HG02870 (cell line): Measurements from ENCODE around the gene FBXO46.
"Not testable (repeated sequence)": the region's sequence is repeated elsewhere in the genome, so short reads cannot be mapped to it uniquely, and the experiment has no call there.

Experiments used
- ATAC-seq: cut with Tn5 transposase; IDR thresholded peaks from one replicate; pipeline ENCODE4 v1.9.1; 2021; ENCODE audit warnings: mild to moderate bottlenecking, moderate library complexity; ENCODE audit not compliant: unreplicated experiment

FBXO46 gene

DNA sequence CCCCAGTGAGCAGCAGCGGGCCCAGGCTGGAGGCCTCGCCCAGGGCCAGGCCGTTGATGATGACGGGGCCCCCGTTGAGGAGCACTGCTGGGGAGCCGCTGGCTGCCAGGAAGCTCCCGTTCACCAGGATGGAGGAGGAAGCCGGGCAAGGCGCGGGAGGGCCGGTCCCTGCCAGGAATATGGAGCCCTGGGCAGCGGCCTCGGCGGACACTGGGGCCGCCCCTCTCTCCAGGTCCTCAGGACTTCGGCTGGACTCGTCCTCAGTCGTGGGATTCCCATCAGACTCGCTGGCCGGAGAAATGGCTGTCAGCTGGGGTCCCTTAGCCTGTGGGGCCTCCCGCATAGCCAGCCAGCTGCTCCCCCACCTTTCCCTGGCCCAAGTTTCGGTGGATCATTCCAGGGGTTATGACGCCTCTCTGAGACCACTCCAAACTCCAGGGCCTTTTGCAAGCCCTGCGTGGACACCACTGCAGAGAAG lies 36.2 kb upstream of the FBXO46 start:
- ATAC-seq: no peak

DNA sequence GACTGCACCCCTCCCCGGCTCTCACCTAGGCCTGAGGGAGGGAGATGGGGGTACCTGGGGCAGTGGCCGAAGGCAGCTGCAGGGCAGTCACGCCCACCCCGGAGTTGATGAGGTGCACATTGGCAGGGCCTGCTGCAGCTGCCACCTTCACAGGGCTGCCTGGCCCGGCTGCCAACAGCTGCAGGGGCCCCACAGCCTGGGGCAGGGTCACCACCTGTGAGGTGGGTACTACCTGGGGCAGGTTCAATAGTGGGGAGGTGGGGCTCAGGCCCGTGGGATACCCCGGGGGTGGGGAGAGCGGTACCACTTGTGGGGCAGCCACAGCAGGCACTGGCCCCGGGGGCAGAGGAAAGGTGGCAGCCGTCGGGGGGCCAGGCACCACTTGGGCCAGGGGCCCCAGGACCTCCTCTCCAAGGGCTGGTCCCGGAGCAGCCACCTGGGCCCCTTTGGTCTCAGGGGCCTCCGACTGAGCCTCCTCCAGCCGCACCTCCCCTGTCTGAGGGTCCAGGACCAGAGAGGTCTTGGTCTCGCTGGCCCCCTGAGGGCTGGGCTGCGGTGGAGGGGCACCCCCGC lies 35.7 kb upstream of the FBXO46 start:
- no peak for ATAC-seq

- ATAC-seq: no peak
These were observed 35.1 kb upstream of the FBXO46 start for GRCh38 chr19:45765702-45766295.

DNA sequence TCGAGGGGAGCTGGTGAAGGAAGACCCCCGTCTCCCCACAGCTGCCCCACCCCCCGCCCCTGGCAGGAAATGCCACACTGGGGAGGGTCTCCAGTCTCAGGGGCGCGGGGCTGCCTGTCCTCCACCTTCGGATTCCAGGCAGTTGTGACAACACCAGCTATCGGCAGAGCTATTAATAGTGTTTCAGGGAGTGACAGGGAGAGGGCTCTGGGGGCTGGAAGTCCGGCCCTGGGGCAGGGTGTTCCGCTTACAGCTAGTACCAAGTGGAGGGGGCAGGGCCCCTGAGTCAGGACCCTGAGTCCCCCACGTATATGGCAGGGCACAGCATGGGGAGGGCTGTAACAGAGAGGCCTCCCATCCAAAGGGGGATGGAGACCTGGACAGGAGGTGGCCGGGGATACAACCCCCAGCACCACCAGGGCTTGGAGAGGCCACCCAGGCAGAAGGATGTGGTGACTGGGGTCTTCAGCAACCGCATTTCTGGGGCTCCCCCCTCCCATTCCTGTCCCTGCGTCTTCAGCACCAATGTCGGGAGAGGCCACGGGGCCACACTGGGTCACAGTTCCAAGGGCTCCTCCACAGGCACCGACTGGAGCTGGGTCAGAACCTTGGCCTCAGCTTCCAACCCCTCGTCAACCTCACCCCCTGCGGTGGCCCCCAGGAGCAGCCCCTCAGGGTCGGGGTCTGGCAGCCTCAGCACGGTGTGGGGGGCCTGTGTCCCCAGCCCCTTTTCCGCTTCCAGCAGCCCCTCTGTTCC lies 34.4 kb upstream of the FBXO46 start:
- ATAC-seq: no peak

GRCh38 chr19:45764475-45764874 lies 33.8 kb upstream of the FBXO46 start:
- no peak for ATAC-seq

DNA sequence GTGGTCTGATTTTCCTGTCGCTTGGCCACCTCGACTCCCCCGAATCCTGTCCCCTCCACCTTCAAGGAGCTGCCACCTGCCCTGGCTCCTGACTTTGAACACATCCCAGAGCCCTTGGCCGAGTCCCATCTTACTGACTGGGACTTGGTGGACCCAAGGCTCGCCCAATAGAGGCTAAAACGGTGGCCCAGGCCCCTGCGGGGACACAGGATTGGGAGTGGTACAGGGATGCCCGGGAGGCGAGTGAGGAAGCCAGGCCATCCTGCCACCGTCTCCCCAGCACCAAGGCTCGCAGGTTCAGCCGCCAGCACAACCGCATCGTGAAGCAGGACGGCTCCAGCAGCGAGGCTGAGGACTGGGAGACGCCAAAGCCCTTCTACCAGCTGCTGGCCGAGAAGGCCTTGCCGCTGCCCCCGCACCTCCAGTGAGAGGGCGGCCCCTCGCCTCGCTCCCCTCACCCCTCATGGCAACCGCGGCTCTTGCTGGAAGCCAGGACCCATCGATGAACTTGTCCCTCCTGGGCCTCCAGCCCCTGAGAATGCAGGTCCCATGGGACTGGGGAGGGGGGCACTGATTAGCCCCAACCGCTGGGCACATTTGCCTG lies 33.1 kb upstream of the FBXO46 start:
- no peak for ATAC-seq

DNA sequence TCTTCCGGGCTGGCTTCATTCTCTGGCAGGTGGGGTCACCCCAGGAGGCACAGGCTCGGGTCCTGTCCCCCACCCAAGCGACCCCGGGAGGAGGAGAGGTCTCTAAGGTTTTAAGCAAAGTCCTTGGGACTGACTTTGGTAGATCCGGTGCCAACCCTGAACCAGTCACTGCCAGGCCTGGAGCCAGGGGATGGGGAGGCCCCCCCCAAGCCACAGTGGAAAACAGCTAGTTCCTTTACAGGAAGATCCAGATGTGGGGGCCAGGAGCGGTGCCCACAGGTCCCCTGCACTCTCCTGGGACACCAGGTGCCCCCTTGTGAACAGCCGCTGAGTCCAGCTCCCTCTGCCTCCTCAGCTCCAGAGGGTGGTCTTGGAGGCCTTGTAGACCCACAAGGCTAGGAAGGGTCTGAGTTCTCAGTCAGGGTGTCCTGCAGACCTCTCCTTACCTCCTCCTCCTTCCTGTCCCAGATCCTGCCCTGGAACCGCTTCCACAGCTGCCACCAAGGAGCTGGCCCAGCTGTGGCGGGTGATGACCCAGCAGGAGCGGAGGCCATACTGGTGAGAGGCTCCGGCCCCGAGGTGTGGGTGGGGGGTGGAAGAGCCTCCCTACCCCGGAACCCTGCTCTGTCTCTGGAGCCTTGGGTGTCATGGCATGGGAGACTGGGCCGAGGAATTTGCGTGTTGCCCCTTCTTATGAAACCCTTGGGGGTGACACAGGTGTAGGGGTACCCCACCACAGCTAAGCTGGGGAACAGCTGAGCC lies 32.4 kb upstream of the FBXO46 start:
- no peak for ATAC-seq

- no peak for ATAC-seq
These were observed 31.0 kb upstream of the FBXO46 start for GRCh38 chr19:45761714-45762113.

- no peak for ATAC-seq
These were observed 28.2 kb upstream of the FBXO46 start for GRCh38 chr19:45758921-45759320.

GRCh38 chr19:45757695-45758094 lies 27.0 kb upstream of the FBXO46 start:
- ATAC-seq: no peak

DNA sequence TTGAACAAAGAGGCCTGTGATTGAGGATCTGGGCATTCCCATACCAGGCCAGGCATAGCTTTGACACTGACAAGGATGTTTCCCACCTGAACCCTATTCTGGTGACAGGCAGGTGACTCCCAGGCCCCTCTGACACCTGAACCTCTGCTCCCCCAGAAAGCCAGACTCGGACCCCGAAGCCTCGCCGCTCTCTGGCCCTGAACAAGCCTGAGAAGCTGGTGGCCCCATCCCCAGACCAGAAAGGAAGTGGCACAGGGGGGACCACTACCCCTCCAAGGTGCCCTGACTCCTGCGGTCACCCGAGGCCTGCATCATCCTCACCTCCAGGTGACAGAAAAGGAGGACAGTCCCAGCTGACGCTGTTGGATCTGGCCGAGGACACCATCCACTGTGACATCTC lies 23.6 kb upstream of the FBXO46 start:
- ATAC-seq: no peak

DNA sequence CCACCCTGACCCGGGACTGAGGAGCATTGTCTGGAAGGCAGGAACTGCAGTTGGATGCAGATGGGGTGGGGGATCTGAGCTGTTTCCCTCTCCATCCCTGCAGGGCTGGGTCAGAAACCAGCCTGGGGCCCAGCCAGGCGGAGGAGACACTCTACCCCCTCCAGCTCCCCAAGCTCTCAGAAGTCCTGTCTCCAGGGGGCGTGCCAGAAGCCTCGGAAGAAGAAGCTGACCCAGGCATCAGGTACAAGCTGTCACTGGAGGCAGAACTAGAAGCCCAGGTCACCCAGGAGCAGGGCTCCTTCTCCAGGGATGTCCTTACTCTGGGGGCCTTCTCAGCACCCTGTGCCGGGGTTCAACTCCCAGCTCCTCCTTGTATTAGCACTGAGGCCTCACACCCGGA lies 22.9 kb upstream of the FBXO46 start:
- no peak for ATAC-seq

GRCh38 chr19:45752639-45753038 lies 21.9 kb upstream of the FBXO46 start:
- ATAC-seq: no peak

DNA sequence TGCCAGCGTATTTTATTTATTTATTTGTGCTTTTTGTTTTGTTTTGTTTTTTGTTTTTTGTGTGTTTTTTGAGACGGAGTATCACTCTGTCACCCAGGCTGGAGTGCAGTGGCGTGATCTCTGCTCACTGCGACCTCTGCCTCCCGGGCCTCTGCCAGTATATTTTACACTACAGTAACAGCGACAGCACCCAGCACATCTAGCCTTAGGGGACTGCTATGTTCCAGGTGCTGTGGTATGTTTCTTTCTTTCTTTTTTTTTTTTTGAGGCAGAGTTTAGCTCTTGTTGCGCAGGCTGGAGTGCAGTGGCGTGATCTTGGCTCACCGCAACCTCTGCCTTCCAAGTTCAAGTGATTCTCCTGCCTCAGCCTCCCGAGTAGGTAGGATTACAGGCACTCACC lies 20.8 kb upstream of the FBXO46 start:
- not testable (repeated sequence) for ATAC-seq

- no peak for ATAC-seq
These were observed 16.8 kb upstream of the FBXO46 start for GRCh38 chr19:45747513-45747912.

DNA sequence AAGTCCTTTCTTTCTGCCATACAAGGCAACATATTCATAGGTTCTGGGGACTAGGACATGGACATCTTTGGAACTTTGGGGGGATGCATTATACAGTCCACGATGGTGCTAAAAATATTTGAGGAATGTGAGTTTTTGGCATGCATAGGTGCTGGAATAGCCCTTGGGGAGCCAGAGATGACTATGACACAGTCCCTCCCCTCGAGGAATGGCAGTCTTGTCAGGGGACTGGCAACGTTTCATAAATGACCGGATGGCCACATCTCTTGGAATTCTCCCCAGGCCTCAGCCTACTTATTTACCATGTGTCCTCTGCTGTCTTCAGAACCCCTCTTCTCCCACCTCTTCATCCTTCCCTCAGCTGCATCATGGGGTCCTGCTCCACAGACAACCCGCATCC lies 16.2 kb upstream of the FBXO46 start:
- no peak for ATAC-seq

DNA sequence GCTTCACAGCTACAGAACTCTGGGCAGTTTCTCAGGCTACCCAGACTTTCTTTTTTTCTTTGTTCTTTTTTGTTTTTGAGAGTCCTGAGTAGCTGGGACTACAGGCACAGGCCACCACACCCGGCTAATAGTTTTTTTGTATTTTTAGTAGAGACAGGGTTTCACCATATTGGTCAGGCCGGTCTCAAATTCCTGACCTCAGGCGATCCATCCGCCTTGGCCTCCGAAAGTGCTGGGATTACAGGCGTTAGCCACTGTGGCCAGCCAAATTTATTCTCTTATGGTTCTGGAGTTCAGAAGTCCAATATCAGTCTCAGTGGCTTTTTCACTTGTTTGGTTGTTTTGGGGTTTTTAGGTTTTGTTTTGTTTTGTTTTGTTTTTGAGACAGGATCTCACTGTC lies 14.9 kb upstream of the FBXO46 start:
- ATAC-seq: no peak

DNA sequence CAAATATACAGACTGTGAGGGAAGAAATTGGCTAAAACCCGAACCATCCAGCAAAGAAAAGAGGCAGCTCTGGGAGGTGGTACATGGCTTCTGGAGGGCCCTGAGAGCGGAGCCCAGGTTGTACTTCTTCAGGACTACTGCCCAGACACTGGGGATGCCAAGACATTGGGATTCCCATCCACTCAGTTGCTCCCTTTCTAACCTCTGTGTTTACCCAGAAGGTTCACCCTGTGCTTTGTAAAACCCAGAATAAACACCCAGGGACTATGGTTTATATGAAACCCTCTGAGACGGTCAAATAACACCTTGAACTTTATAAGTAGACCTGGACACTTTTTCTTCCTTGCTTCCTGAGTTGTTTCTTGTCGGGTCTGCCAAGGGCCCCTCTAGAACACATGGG lies 12.3 kb upstream of the FBXO46 start:
- ATAC-seq: no peak

- ATAC-seq: no peak
These were observed 9.1 kb upstream of the FBXO46 start for GRCh38 chr19:45739498-45740439.

GRCh38 chr19:45733160-45733810 lies 2.6 kb upstream of the FBXO46 start, which contains the start of gene MEIOSIN:
TSS of gene MEIOSIN (plus strand) at chr19:45733439. CDS start at chr19:45735377, 1,938 bp downstream.
- no peak for ATAC-seq
